CD4-positive, alpha-beta T cell treated with Interleukin-2 at 100 ng/mL for 4 hours (primary cell): ENCODE measurements around the gene HOXA3.

ENCODE experiments used
- DNase-seq: peaks from one replicate; pipeline ENCODE4 v3.0.0-alpha.2; 2020; ENCODE audit warnings: low spot score

HOXA3 gene

DNA sequence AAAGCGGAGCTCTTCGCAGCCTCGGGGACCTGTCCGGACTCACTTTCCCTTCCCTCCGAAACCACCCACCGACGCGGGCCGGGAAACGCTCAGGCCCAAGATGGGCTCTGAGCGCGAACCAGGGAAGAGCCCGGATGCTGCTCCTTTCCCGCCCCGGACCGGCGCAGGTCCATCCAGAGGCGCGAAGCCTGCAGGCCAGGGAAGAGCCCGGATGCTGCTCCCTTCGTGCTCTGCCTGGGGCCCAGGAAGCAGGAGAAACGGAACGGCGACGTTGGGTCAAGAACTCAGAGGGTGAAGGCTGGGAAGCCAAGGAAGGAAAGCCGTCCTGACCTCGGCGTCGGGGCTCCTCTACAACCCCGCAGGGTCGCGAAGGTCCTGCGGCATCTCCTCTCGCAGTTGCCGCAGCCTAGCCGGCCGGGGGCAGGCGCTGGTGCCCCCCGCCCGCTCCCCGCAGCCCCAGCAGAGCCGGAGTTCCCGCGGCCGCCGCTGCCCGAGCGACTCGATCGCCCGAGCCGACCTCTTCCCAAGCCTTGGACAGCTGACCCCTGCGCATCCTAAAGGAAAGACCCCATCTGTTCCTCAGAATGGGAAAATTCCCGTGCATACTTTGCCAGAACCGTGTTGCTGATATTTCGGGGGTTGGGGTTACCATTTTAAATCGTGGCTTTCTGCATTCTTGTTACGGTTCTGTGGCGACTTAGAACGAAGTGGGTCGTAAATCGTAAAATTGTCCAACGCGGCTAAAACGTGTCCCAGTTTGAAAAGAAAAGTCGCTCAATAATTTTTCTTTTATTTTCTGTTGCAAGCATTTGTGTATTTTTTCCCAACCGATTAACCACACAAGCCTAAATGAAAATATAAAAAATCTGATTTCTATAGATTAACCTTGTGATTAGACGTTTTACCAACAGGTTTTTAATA, 64.1 kb downstream of the HOXA3 start:
- DNase-seq = no peak

DNA sequence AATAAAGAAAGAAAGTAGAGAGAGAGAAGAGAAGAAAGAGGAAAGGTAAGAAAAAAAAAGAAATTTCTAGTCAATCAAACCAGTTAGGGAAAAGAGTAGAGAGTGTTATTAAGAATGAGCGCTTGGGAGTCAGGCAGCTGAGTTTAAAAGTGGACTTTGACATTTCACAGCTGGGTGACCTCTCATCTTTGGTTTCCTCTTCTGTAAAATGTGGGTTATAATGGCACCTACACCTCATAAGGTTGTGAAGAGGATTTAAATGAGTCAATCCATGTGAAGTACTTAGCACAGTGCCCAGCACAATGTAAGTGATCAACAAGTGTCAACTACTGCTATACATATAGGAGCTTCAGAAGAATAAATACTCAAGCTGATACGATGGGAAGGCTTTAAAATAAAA, 68.7 kb downstream of the HOXA3 start:
- no peak for DNase-seq

DNA sequence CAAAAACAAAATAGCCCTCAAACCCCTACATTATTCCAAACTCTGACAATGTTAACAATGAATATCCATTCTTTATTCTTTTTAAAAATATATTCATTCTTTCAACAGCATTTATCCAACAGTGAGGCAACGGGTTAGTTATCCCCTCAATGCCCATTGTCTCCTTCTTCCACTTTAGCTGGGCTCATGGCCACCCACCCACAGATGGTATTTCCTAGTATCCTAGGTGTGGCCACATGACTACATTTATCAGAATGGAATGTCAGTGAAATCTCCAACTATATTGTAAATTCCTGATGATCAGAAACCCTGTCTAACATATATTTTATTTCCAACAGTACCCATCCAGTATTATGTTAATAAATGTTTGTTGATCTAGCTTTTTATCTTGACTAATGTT, 70.2 kb downstream of the HOXA3 start:
- DNase-seq = no peak

DNA sequence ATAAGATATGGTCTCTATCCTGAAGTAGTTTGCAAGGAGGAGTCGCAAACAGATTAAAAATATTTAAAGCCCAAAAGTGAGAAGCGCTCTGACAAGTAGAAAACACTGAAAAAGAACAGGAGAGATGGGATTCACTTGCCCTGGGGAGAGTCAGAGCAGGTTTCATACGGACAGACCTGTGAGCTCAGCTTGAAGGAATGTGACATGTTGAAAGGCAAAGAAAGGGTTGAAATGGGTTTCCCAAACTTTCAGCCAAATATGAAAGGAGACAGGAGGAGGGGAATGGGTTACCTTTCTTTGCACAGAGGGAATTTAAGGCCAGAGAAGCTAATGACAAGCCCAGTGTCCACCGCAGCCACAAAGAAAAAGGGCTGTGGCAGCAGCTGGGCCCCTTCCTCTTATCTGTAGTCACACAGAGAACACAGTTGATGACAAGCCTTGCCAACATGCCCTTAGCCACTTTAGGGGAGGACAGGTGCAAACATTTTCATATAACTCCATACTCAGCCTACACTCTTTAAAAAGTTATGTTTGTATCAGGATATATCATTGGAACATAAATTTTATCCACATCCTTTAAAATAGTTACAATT, 71.4 kb downstream of the HOXA3 start:
- no peak for DNase-seq

DNA sequence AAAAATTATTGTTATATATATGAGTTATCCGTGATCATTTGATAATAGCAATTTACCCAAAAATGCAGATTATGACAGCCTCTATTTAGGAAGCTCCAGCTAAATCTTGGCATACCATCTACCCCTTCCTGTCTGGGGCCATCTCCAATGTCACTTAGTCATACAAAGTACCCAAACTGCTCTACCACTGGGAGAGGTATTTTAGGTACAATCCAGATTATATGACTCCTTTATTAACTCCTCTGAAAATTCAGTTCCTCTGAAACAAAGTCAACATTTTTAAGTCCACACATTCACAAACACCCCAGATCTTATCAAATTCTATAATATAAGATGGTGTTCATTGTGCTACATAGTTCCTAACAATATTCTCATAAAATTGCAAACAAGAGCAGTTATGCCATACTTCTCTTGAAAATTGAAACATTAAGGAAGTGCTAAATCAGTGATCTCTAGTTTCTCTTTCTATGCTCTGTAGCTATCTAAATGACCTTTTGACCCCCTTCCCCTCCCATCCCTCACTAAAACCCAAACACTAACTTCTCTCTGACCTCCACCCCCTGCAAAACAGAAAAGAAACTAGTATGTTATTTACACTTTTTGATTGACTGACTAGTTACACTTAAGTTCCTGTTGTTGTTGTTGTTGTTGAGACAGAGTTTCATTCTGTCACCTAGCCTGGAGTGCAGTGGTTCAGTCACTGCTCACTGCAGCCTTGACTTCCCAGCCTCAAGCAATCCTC, 73.0 kb downstream of the HOXA3 start:
- DNase-seq = no peak

DNA sequence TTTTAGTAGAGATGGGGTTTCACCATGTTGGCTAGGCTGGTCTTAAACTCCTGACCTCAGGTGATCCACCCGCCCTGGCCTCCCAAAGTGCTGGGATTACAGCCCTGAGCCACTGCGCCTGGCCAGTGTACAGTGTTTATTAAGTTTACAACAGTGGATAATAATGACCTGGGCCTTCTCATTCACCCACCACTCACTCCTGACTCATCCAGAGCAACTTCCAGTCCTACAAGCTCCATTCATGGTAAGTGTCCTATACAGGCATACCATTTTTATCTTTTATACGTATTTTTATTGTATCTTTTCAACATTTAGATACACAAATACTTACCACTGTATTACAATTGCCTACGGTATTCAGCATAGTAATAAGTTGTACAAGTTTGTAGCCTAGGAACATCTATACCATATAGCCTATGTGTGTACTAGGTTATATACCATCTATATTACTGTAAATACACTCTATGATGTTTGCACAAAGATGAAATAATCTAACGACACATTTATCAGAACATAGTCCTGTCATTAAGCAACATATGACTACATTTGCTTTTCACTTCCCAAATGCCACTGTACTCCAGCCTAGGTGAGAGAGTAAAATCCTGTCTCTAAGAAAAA, 73.7 kb downstream of the HOXA3 start:
- DNase-seq = no peak

DNA sequence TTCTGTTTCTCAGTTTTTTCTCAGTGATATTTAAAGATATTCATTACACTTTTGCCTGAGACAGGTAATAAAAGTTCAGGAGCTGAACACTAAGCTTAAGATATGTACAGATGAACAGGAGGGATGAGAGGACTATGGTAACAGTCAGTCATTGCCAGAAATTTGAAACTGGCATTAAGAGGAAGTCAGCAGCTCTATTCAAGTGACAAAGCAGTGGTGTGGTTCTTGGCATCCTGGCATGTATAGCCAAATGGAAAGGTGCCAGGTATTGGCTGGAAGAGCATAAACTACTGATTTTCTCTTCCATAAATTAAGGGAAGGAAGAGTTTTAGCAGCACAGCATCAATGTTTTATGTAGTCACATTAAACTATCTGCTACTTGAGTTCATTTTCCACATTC, 79.3 kb downstream of the HOXA3 start:
- no peak for DNase-seq

DNA sequence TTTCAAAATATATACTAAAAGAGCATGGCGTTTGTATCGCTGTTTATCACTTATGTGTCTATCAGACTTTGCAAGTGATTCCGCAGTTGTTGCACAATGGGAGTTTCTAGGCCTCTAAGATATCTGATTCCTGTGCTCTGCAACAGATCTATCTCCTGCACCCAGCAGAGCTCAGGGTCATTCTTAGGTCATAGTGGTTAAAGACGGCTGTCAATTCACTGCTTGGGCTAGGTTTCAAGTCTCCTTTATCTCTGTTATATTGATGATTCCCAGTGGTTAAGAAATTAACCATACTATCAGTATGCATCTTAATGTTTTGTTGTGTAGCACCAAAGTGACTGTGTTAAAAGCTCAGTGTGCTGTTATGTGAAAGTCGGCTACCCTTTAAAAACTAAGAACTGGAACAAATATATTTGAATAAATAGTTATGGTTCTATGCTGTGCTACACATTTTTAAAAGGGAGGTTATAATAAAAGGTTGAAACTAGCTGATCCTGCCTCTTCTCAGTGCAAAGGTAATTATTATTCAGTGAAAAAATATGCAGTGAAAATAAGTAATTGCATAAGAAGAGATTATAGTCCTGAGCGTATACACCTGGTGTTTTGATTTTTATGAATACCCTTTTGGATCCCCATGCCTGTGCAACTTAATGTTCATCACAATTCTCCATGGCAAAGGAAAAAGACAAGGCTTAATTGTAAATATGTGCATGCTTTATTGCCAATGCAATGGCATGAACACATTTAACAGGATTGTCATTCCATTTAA, 80.6 kb downstream of the HOXA3 start:
- DNase-seq = no peak

DNA sequence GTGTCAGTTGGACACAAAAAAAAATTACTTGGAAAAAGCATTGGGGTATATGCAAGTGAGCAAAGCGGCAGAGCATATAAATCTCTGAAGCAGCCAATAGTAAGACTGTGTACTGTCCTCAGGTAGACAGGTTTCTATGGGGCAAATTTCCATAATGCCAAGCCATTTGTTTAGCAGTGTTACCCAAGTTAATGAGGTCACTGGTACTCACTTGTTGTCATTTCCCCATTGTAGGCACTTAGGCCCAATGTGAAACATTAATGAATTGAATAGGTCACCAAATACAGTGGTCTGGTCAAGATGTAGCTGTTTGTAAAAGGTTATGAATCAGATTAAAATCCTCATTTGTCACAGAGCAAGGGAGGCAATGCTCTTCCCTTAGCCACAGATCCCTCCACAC, 84.1 kb downstream of the HOXA3 start:
- no peak for DNase-seq

DNA sequence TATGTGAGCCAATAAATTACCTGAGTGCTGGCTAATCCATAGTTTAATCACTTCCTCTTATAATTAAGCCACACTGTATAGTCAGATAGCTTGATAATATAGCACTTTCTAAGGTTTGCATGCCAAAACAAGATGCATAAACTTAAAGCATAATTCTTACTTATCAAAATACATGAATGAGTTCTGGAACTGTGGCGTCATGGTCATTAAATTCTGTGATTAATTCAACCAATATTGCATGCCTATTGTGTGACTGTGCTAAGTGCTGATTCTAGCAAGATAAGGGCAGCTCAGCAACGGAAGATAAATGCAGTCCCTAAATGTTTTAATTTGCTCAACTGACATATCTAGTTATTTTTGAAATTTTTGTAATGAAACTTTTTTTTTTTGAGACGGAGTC, 86.2 kb downstream of the HOXA3 start:
- no peak for DNase-seq

DNA sequence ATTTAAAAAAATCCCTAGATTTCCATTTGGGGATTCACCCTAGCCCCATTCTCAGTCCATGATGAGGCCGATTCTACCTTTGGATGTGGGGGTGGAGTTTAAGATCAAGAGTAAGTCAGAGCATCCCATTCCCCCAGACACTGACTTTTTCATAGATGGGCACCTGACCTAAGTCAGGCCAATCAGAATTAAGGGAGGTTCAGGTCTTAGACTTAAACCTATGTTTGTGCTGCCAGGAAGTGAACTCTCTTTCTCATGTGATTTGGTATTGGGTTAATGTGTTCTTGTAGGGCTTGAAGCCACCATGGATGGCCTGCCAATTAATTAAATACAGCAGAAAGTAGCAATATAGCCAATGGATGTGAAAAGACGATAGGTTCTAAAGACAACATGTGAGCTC, 86.7 kb downstream of the HOXA3 start:
- DNase-seq = no peak

DNA sequence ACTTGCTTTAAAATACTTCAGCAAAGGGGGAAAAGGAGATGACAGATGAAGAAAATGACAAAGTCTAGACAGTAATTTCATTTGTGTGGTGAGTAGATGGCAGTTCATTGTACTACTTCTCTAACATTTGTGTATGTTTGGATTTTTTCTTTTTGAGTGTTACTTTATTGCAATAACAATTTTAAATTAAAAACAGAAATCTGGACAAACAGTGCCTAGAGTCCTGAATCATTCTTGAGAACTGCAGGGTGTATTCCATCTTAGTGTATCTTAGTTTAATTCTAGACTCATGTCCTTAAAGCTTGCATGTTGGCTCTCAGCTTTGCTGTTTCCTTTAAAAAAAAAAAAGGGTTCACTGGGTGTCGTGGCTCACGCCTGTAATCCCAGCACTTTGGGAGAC, 87.7 kb downstream of the HOXA3 start:
- DNase-seq = no peak

DNA sequence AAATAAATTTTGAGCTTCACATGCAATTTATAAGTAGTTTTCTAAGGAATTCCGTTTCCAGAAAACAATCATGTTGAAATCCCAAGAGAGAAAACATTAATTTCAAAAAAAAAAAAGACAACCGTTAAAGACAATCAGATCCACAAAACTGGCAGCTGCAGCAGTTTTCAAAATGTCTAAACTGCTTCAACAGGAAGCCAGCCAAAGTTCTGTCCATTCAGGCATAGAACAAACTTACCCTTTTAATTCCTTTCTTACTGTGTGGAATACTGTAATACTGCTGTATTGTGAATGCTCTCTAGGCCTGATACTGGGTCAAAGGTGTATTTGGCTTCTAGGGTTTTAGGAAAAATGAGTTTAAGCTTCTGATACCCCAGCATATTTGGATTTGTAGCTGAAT, 88.2 kb downstream of the HOXA3 start:
- DNase-seq = no peak

DNA sequence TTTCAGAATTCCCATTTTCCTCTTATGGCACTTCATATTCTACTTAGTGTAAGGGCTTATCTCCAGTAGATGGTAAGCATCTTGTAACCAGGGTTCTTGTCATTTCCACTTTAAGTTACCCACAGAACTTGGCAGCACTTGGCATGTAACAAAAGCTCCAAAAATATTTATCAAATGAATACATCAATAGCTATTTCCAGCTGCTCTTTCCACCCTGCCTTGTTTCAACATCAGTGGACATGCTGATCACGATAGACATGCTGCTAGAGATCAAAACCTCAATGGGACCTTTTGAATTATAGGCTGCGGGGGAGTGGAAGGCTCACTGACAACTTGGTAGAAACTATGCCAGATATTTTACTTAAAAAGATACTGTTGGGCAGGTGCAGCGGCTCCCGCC, 89.4 kb downstream of the HOXA3 start:
- DNase-seq = no peak
